WERI-Rb-1 (cell line): ENCODE results near the gene DAB2IP.

Experiments used
- DNase-seq: peaks from one replicate; pipeline ENCODE4 v3.0.0-alpha.2; 2020
- H3K27ac ChIP-seq: fragments of 250-450 bp; sonication (Bioruptor Pico); 2 replicates; pipeline ENCODE4 v1.5.1; 2020; ENCODE audit warnings: mild to moderate bottlenecking, moderate library complexity
- H3K27me3 ChIP-seq: fragments of 250-450 bp; sonication (Bioruptor Pico); 2 replicates; pipeline ENCODE4 v1.5.1; 2021; ENCODE audit warnings: mild to moderate bottlenecking, low read depth, moderate library complexity; ENCODE audit not compliant: insufficient read depth, severe bottlenecking
- H3K36me3 ChIP-seq: fragments of 250-450 bp; sonication (Bioruptor Pico); 2 replicates; pipeline ENCODE4 v1.5.1; 2020; ENCODE audit warnings: mild to moderate bottlenecking, moderate library complexity
- H3K4me3 ChIP-seq: 2 replicates; pipeline ENCODE4 v1.5.1; 2011; ENCODE audit warnings: low read depth, mild to moderate bottlenecking, control low read depth, low read length
- H3K9me3 ChIP-seq: fragments of 250-450 bp; sonication (Bioruptor Pico); 2 replicates; pipeline ENCODE4 v1.5.1; 2021; ENCODE audit warnings: mild to moderate bottlenecking, moderate library complexity; ENCODE audit not compliant: severe bottlenecking
- CTCF ChIP-seq: IDR thresholded peaks from 2 replicates; pipeline ENCODE4 v1.5.1; 2011; ENCODE audit warnings: low read depth, mild to moderate bottlenecking, control low read depth, inconsistent platforms, low read length

The DAB2IP gene

GRCh38 chr9:121662891-121663580 lies 11.6 kb downstream of the DAB2IP start:
- no peak for TF ChIP-seq CTCF
- H3K9me3 ChIP-seq = no peaks in the 10 kb centered on the region
- no peaks in the 10 kb centered on the region for H3K27me3 ChIP-seq
- peaks cover 27% of the 10 kb centered on the region for H3K36me3 ChIP-seq
- no peak for DNase-seq
- no peak overlapping the region for H3K4me3 ChIP-seq
- no peak overlapping the region for H3K27ac ChIP-seq

- Histone ChIP-seq H3K9me3 (no peaks in the 10 kb centered on the region), H3K27ac (no peak overlapping the region), H3K4me3 (no peak overlapping the region), H3K36me3 (peaks cover 25% of the 10 kb centered on the region), H3K27me3 (no peaks in the 10 kb centered on the region)
- no peak for DNase-seq
- no peak for TF ChIP-seq CTCF
Observed at GRCh38 chr9:121663591-121663990, 12.2 kb downstream of the DAB2IP start.

- Histone ChIP-seq H3K27me3 (no peaks in the 10 kb centered on the region), H3K27ac (no peak overlapping the region), H3K9me3 (no peaks in the 10 kb centered on the region), H3K36me3 (peaks cover 22% of the 10 kb centered on the region), H3K4me3 (no peak overlapping the region)
- no peak for TF ChIP-seq CTCF
- DNase-seq = no peak
Observed at GRCh38 chr9:121666294-121666693, 14.9 kb downstream of the DAB2IP start.

GRCh38 chr9:121667214-121667613 lies 15.8 kb downstream of the DAB2IP start:
- TF ChIP-seq CTCF = no peak
- Histone ChIP-seq H3K36me3 (peaks cover 22% of the 10 kb centered on the region), H3K4me3 (no peak overlapping the region), H3K9me3 (no peaks in the 10 kb centered on the region), H3K27ac (no peak overlapping the region), H3K27me3 (no peaks in the 10 kb centered on the region)
- DNase-seq = no peak

GRCh38 chr9:121667890-121668289 lies 16.5 kb downstream of the DAB2IP start:
- peaks cover 16% of the 10 kb centered on the region for H3K36me3 ChIP-seq
- H3K4me3 ChIP-seq = no peak overlapping the region
- no peaks in the 10 kb centered on the region for H3K27me3 ChIP-seq
- no peak for DNase-seq
- no peak overlapping the region for H3K27ac ChIP-seq
- H3K9me3 ChIP-seq = no peaks in the 10 kb centered on the region
- TF ChIP-seq CTCF = no peak

GRCh38 chr9:121670431-121670830 lies 19.0 kb downstream of the DAB2IP start:
- H3K27me3 ChIP-seq = no peaks in the 10 kb centered on the region
- no peak overlapping the region for H3K4me3 ChIP-seq
- no peak overlapping the region for H3K27ac ChIP-seq
- H3K36me3 ChIP-seq = peaks cover 6% of the 10 kb centered on the region
- TF ChIP-seq CTCF = no peak
- no peak for DNase-seq
- H3K9me3 ChIP-seq = no peaks in the 10 kb centered on the region
